ENCODE results near the gene MAGEB18. TPM values are rescaled to one million over a fixed set of nuclear protein-coding genes. Genes with fewer than 3 reads are reported as not detected.

Gene MAGEB18
- polyA plus RNA-seq, 1 of the 3 experiments (the other 2 are of a cell fraction): not detected

Other genes starting within 250 kb of the MAGEB18 start
- not detected in 2 replicates for gene MAGEB6B, start 22.3 kb downstream of the MAGEB18 start, polyA plus RNA-seq (2012; rRNA removed)
- gene MAGEB6, start 54.1 kb downstream of the MAGEB18 start, polyA plus RNA-seq (2012; rRNA removed): 0.67 and 1.1 TPM in 2 replicates
- not detected in 2 replicates for gene MAGEB5, start 77.8 kb downstream of the MAGEB18 start, polyA plus RNA-seq (2012; rRNA removed)